ENCODE results near the gene USP50. TPM values are rescaled to one million over a fixed set of nuclear protein-coding genes. Genes with fewer than 3 reads are reported as not detected.

Gene USP50
- total and polyA plus RNA-seq, 2 donors (not counting 3 experiments of a cell fraction or from before 2014, with no cell fraction given): not detected

- DNase-seq (ENCODE audit: low read depth, low spot score) (peak; percentile 36), FAIRE-seq (peak; percentile 46)
- H3K9ac ChIP-seq (replicated peaks; ENCODE audit: extremely low read depth, insufficient read depth, low read length): no peak overlapping the region
- no peaks in the 10 kb centered on the region for H4K20me1 ChIP-seq (replicated peaks; ENCODE audit: control insufficient read depth, extremely low read depth, insufficient read depth, low read length)
- ChIA-PET CTCF (interaction anchor here (0.6 to 1.0 kb wide), 2 partner anchors 34 to 324 kb away, joined by 3 to 7 read pairs; no protein-coding TSS in a partner anchor), POLR2A (no interaction called here)
- no peaks in the 10 kb centered on the region for H3K9me1 ChIP-seq (replicated peaks; ENCODE audit: control insufficient read depth, extremely low read depth, insufficient read depth, low read length)
- no peak for TF ChIP-seq MAX (IDR thresholded peaks at IDR 0.05; ENCODE audit: insufficient read depth, insufficient read length)
- no peak for TF ChIP-seq MYC (IDR thresholded peaks at IDR 0.05; ENCODE audit: low read depth, low read length)
- no peak for TF ChIP-seq FOS (IDR thresholded peaks at IDR 0.05; ENCODE audit: borderline replicate concordance, insufficient read depth, low read length)
- no peak for TF ChIP-seq GATA2 (IDR thresholded peaks at IDR 0.05; ENCODE audit: insufficient read depth, insufficient read length, low read depth, low read length)
- no peak for TF ChIP-seq CTCF (IDR thresholded peaks at IDR 0.05; ENCODE audit: extremely low read depth in 1 of 2, insufficient read depth in 1 of 2, low read depth in 1 of 2, low read length in 2 of 2)
- TF ChIP-seq JUN (IDR thresholded peaks at IDR 0.05; ENCODE audit: borderline replicate concordance, insufficient read depth, insufficient read length, low read depth): no peak
- no peak for TF ChIP-seq POLR2A (IDR thresholded peaks at IDR 0.05; ENCODE audit: low read depth, low read length)
- no peak for TF ChIP-seq POLR2AphosphoS5 (IDR thresholded peaks at IDR 0.05; ENCODE audit: insufficient read depth, low read depth, low read length)
- TF ChIP-seq EZH2 (IDR thresholded peaks at IDR 0.05; ENCODE audit: borderline replicate concordance, low read depth, low read length, severe bottlenecking): no peak
- no peak overlapping the region for H2AFZ ChIP-seq (ENCODE audit: low read depth, low read length)
- no TSS peak for BruUV-seq (replicated peaks)
- no peak overlapping the region for H3K4me2 ChIP-seq (ENCODE audit: insufficient read depth, low read length)
- no peaks in the 10 kb centered on the region for H3K4me1 ChIP-seq (ENCODE audit: control insufficient read depth, extremely low read depth, insufficient read depth, low read length)
- dilution Hi-C loops (cut with MboI; ENCODE audit: extremely low pct_ligation_motif_present, low sequenced_read_pairs): no loop called here
- H3K27ac ChIP-seq (ENCODE audit: insufficient read depth, low read depth, low read length): no peak overlapping the region
- H3K27me3 ChIP-seq (ENCODE audit: control insufficient read depth in 2 of 2, insufficient read depth in 2 of 2, low read length in 2 of 2): no peaks in the 10 kb centered on the region
- intact Hi-C loops (cut with micrococcal nuclease): no loop called here
- no peaks in the 10 kb centered on the region for H3K79me2 ChIP-seq (ENCODE audit: control insufficient read depth, insufficient read depth, low read length)
- no peaks in the 10 kb centered on the region for H3K9me3 ChIP-seq (replicated peaks; ENCODE audit: control insufficient read depth, insufficient read depth, low read length)
- no peak overlapping the region for H3K4me3 ChIP-seq (replicated peaks in 1 of 3; ENCODE audit: insufficient read depth in 1 of 3, low read depth in 1 of 3, low read length in 3 of 3)
- H3K36me3 ChIP-seq (ENCODE audit: control insufficient read depth in 2 of 2, extremely low read depth in 1 of 2, insufficient read depth in 2 of 2, low read length in 2 of 2): peaks cover 0 to 3% of the 10 kb centered on the region in 2 experiments
Measured at GRCh38 chr15:50463423-50464358, 82.8 kb downstream of the USP50 start.
